ENCODE measurements around the gene PLPPR2. TPM values are rescaled to one million over a fixed set of nuclear protein-coding genes. Genes with fewer than 3 reads are reported as not detected.
"Not testable (repeated sequence)": the region's sequence is repeated elsewhere in the genome, so short reads cannot be mapped to it uniquely, and the experiment has no call there.

PLPPR2 gene
- polyA plus RNA-seq, 4 donors, result 11.7 to 18.7 (median 13.7) TPM

GRCh38 chr19:11390933-11391680 lies 35.9 kb downstream of the PLPPR2 start:
- DNase-seq (ENCODE audit: low read depth in 4 of 4, low spot score in 3 of 4), result no peak

- no peak for DNase-seq (ENCODE audit: low read depth in 4 of 4, low spot score in 3 of 4)
Observed at GRCh38 chr19:11397089-11397610, 41.9 kb downstream of the PLPPR2 start.

GRCh38 chr19:11399667-11400066 lies 44.4 kb downstream of the PLPPR2 start:
- no peak for DNase-seq (ENCODE audit: low read depth in 4 of 4, low spot score in 3 of 4)

GRCh38 chr19:11400798-11401197 lies 45.6 kb downstream of the PLPPR2 start:
- no peak for DNase-seq (ENCODE audit: low read depth in 4 of 4, low spot score in 3 of 4)

- no peak for DNase-seq (ENCODE audit: low read depth in 4 of 4, low spot score in 3 of 4)
Observed at GRCh38 chr19:11401808-11402543, 46.7 kb downstream of the PLPPR2 start.

- no peak for DNase-seq (ENCODE audit: low read depth in 4 of 4, low spot score in 3 of 4)
Observed at GRCh38 chr19:11404588-11405222, 49.5 kb downstream of the PLPPR2 start.

GRCh38 chr19:11405846-11406643 lies 50.8 kb downstream of the PLPPR2 start:
- DNase-seq (ENCODE audit: low read depth in 4 of 4, low spot score in 3 of 4), result no peak

- DNase-seq (ENCODE audit: low read depth in 4 of 4, low spot score in 3 of 4), result not testable (repeated sequence)
Observed at GRCh38 chr19:11406703-11407236, 51.5 kb downstream of the PLPPR2 start.

GRCh38 chr19:11408591-11408990 lies 53.4 kb downstream of the PLPPR2 start:
- DNase-seq (ENCODE audit: low read depth in 4 of 4, low spot score in 3 of 4), result no peak

- DNase-seq (ENCODE audit: low read depth in 4 of 4, low spot score in 3 of 4), result no peak
Observed at GRCh38 chr19:11410682-11411081, 55.5 kb downstream of the PLPPR2 start.

- no peak for DNase-seq (ENCODE audit: low read depth in 4 of 4, low spot score in 3 of 4)
Observed at GRCh38 chr19:11414544-11414943, 59.3 kb downstream of the PLPPR2 start.

Other genes with a start within 250 kb of the PLPPR2 start
- gene SPC24, start 199.7 kb upstream of the PLPPR2 start, polyA plus RNA-seq (ENCODE audit: insufficient read length in 4 of 4), result 10 to 100 TPM; 11.9 to 17.1 (median 16.1) TPM
- 100 to 1,000 TPM; 119 to 127 (median 123) TPM for gene KANK2, start 157.9 kb upstream of the PLPPR2 start, polyA plus RNA-seq (ENCODE audit: insufficient read length in 4 of 4)
- gene ANGPTL8, start 115.8 kb upstream of the PLPPR2 start, polyA plus RNA-seq (ENCODE audit: insufficient read length in 4 of 4), result under 1 TPM; 0.29 to 0.64 (median 0.55) TPM
- gene DOCK6, start 92.9 kb upstream of the PLPPR2 start, polyA plus RNA-seq (ENCODE audit: insufficient read length in 4 of 4), result 10 to 100 TPM; 39.1 to 48.9 (median 45.9) TPM
- gene TSPAN16, start 59.3 kb upstream of the PLPPR2 start, polyA plus RNA-seq (ENCODE audit: insufficient read length in 4 of 4), result under 1 TPM in 1 of 4 donors, not detected in 3; 0.16 TPM
- gene RAB3D, start 15.8 kb upstream of the PLPPR2 start, polyA plus RNA-seq (ENCODE audit: insufficient read length in 4 of 4), result 10 to 100 TPM; 16.5 to 17.7 (median 17.4) TPM
- gene TMEM205, start 9.2 kb upstream of the PLPPR2 start, polyA plus RNA-seq (ENCODE audit: insufficient read length in 4 of 4), result 100 to 1,000 TPM; 122 to 159 (median 132) TPM
- gene CCDC159, start 8.9 kb upstream of the PLPPR2 start, polyA plus RNA-seq (ENCODE audit: insufficient read length in 4 of 4), result 10 to 100 TPM; 23.1 to 32.6 (median 24.4) TPM
- gene SWSAP1, start 19.2 kb downstream of the PLPPR2 start, polyA plus RNA-seq (ENCODE audit: insufficient read length in 4 of 4), result 1 to 10 TPM; 2.7 to 4.0 (median 3.0) TPM
- gene EPOR, start 28.9 kb downstream of the PLPPR2 start, polyA plus RNA-seq (ENCODE audit: insufficient read length in 4 of 4), result 10 to 100 TPM; 21.7 to 32.3 (median 24.7) TPM
- gene RGL3, start 63.9 kb downstream of the PLPPR2 start, polyA plus RNA-seq (ENCODE audit: insufficient read length in 4 of 4), result 10 to 100 TPM; 68.7 to 94.8 (median 75.5) TPM
- gene ODAD3, start 79.7 kb downstream of the PLPPR2 start, polyA plus RNA-seq (ENCODE audit: insufficient read length in 4 of 4), result 1 to 10 TPM; 1.3 to 2.2 (median 1.6) TPM
- 100 to 1,000 TPM; 329 to 390 (median 354) TPM for gene PRKCSH, start 80.2 kb downstream of the PLPPR2 start, polyA plus RNA-seq (ENCODE audit: insufficient read length in 4 of 4)
- gene ELAVL3, start 125.6 kb downstream of the PLPPR2 start, polyA plus RNA-seq (ENCODE audit: insufficient read length in 4 of 4), result under 1 TPM; 0.11 to 0.43 (median 0.15) TPM
- gene ZNF653, start 150.4 kb downstream of the PLPPR2 start, polyA plus RNA-seq (ENCODE audit: insufficient read length in 4 of 4), result 10 to 100 TPM in 2 of 4 donors, 1 to 10 TPM in 2; 9.1 to 11.1 (median 10.0) TPM
- 10 to 100 TPM; 37.3 to 50.9 (median 38.2) TPM for gene ECSIT, start 173.7 kb downstream of the PLPPR2 start, polyA plus RNA-seq (ENCODE audit: insufficient read length in 4 of 4)
- gene CNN1, start 183.4 kb downstream of the PLPPR2 start, polyA plus RNA-seq (ENCODE audit: insufficient read length in 4 of 4), result 1 to 10 TPM; 3.1 to 5.2 (median 4.5) TPM
- gene ELOF1, start 203.8 kb downstream of the PLPPR2 start, polyA plus RNA-seq (ENCODE audit: insufficient read length in 4 of 4), result 10 to 100 TPM; 47.1 to 58.9 (median 50.0) TPM
- gene ACP5, start 222.2 kb downstream of the PLPPR2 start, polyA plus RNA-seq (ENCODE audit: insufficient read length in 4 of 4), result 10 to 100 TPM; 11.8 to 17.2 (median 14.1) TPM
- gene ZNF627, start 242.1 kb downstream of the PLPPR2 start, polyA plus RNA-seq (ENCODE audit: insufficient read length in 4 of 4), result 10 to 100 TPM; 40.8 to 54.1 (median 46.2) TPM

All from right renal pelvis (tissue), 4 donors.